Endodermal cell (in vitro differentiated cells): ENCODE results near the gene CPEB2. TPM values are rescaled to one million over a fixed set of nuclear protein-coding genes. Genes with fewer than 3 reads are reported as not detected.

Source experiments
- DNase-seq: peaks from one replicate; pipeline ENCODE4 v3.0.0-alpha.2; 2017
- H3K27ac ChIP-seq: 2 replicates; pipeline ENCODE4 v1.5.1; 2013; ENCODE audit warnings: mild to moderate bottlenecking, low read depth, low read length, moderate library complexity
- H3K27me3 ChIP-seq: 2 replicates; pipeline ENCODE4 v1.6.1; 2013; ENCODE audit warnings: mild to moderate bottlenecking, low read length, moderate library complexity; ENCODE audit not compliant: insufficient read depth, control insufficient read depth, poor library complexity, severe bottlenecking
- H3K36me3 ChIP-seq: 2 replicates; pipeline ENCODE4 v1.7.0; 2013; ENCODE audit warnings: mild to moderate bottlenecking, low read length, moderate library complexity; ENCODE audit not compliant: control insufficient read depth, insufficient read depth
- H3K4me1 ChIP-seq: one replicate; pipeline ENCODE4 v1.7.0; 2013; ENCODE audit warnings: low read length; ENCODE audit not compliant: control insufficient read depth, insufficient read depth
- H3K4me3 ChIP-seq: 2 replicates; pipeline ENCODE4 v1.5.1; 2013; ENCODE audit warnings: mild to moderate bottlenecking, low read length, moderate library complexity
- H3K9ac ChIP-seq: 2 replicates; pipeline ENCODE4 v1.6.1; 2013; ENCODE audit warnings: mild to moderate bottlenecking, low read length, moderate library complexity; ENCODE audit not compliant: poor library complexity, severe bottlenecking; ENCODE audit errors: extremely low read depth
- H3K9me3 ChIP-seq: 2 replicates; pipeline ENCODE4 v1.6.1; 2013; ENCODE audit warnings: mild to moderate bottlenecking, low read length, moderate library complexity; ENCODE audit not compliant: control insufficient read depth
- H3K27ac Mint-ChIP-seq: 2 replicates; pipeline ENCODE4 v1.8.0; 2020; ENCODE audit warnings: mixed read lengths
- H3K27me3 Mint-ChIP-seq: 2 replicates; pipeline ENCODE4 v1.8.0; 2021; ENCODE audit warnings: mild to moderate bottlenecking, mixed read lengths; ENCODE audit not compliant: insufficient read depth
- H3K36me3 Mint-ChIP-seq: 2 replicates; pipeline ENCODE4 v1.8.0; 2020; ENCODE audit warnings: low read depth, mixed read lengths
- H3K4me1 Mint-ChIP-seq: 2 replicates; pipeline ENCODE4 v1.8.0; 2020; ENCODE audit warnings: mixed read lengths
- H3K4me3 Mint-ChIP-seq: 2 replicates; pipeline ENCODE4 v1.8.0; 2020; ENCODE audit warnings: mild to moderate bottlenecking, moderate library complexity, mixed read lengths
- H3K9me3 Mint-ChIP-seq: 2 replicates; pipeline ENCODE4 v1.8.0; 2020; ENCODE audit warnings: mild to moderate bottlenecking, mixed read lengths
- CTCF ChIP-seq: fragments of 200-600 bp; sonication (generic); conservative IDR thresholded peaks from 2 replicates; pipeline ENCODE4 v1.5.0; 2021; ENCODE audit warnings: antibody characterized with exemption, mild to moderate bottlenecking
- WGBS, 2 experiments: methylation state at CpG; one replicate each; pipeline versions ENCODE4 v1.1.5 to v1.1.7; 2013; ENCODE audit warnings: missing lambda C conversion rate in 2 of 2, mixed read lengths in 1 of 2; ENCODE audit not compliant: insufficient coverage in 1 of 2, insufficient read length in 1 of 2; 5-methylcytosine and 5-hydroxymethylcytosine counted together
- total RNA-seq, 2 donors: library from RNA; stranded (reverse); fragmentation: NEBNext Ultra II Directional in 1 of 2; extraction: Animal tissue kit (Norgen Biotek cat#: 25700) in 1 of 2; gene quantifications; 2 replicates in 1 of 2; 3 replicates in 1 of 2; pipeline ENCODE4 v1.2.1, GENCODE V29; 2021

CPEB2 gene
- total RNA-seq, 2 donors from 2014 or later, result 4.8 to 8.6 TPM

GRCh38 chr4:15037923-15038541 is 35.8 kb downstream of the CPEB2 start:
- H3K9ac ChIP-seq, result no peak overlapping the region
- peaks cover 34% of the 10 kb centered on the region for H3K36me3 ChIP-seq
- no peak overlapping the region for H3K4me3 ChIP-seq
- no peaks in the 10 kb centered on the region for H3K27me3 Mint-ChIP-seq
- peaks cover 15% of the 10 kb centered on the region for H3K9me3 ChIP-seq
- peaks cover 26% of the 10 kb centered on the region for H3K36me3 Mint-ChIP-seq
- H3K27ac Mint-ChIP-seq, result no peak overlapping the region
- no peaks in the 10 kb centered on the region for H3K27me3 ChIP-seq
- no peak for TF ChIP-seq CTCF
- H3K4me3 Mint-ChIP-seq, result no peak overlapping the region
- no peak overlapping the region for H3K27ac ChIP-seq
- DNase-seq, result no peak
- no peaks in the 10 kb centered on the region for H3K4me1 Mint-ChIP-seq
- H3K4me1 ChIP-seq, result no peaks in the 10 kb centered on the region
- peaks cover 17% of the 10 kb centered on the region for H3K9me3 Mint-ChIP-seq

- H3K36me3 ChIP-seq, result peaks cover 8% of the 10 kb centered on the region
- no peaks in the 10 kb centered on the region for H3K4me1 Mint-ChIP-seq
- no peaks in the 10 kb centered on the region for H3K9me3 ChIP-seq
- no peak overlapping the region for H3K4me3 Mint-ChIP-seq
- 84% methylated on average over 3 of the region's 3 CpGs; no CpG with 5 or more reads in 1 of the 2 experiments for WGBS, 2 experiments
- H3K9me3 Mint-ChIP-seq, result no peaks in the 10 kb centered on the region
- H3K27me3 Mint-ChIP-seq, result no peaks in the 10 kb centered on the region
- H3K4me3 ChIP-seq, result no peak overlapping the region
- no peak for TF ChIP-seq CTCF
- H3K4me1 ChIP-seq, result no peaks in the 10 kb centered on the region
- peaks cover 3% of the 10 kb centered on the region for H3K36me3 Mint-ChIP-seq
- no peak overlapping the region for H3K27ac Mint-ChIP-seq
- no peak for DNase-seq
- no peak overlapping the region for H3K27ac ChIP-seq
- no peaks in the 10 kb centered on the region for H3K27me3 ChIP-seq
- no peak overlapping the region for H3K9ac ChIP-seq
Measured at GRCh38 chr4:15040916-15041463, 38.7 kb downstream of the CPEB2 start.

- WGBS, 2 experiments, result 88 to 100% methylated on average over 1 to 4 of the region's 4 CpGs
- Mint-ChIP-seq H3K36me3 (no peaks in the 10 kb centered on the region), H3K27ac (no peak overlapping the region), H3K4me1 (no peaks in the 10 kb centered on the region), H3K27me3 (no peaks in the 10 kb centered on the region), H3K4me3 (no peak overlapping the region), H3K9me3 (no peaks in the 10 kb centered on the region)
- no peak overlapping the region for H3K27ac ChIP-seq
- TF ChIP-seq CTCF, result no peak
- no peak overlapping the region for H3K9ac ChIP-seq
- no peak for DNase-seq
- H3K4me1 ChIP-seq, result no peaks in the 10 kb centered on the region
- no peaks in the 10 kb centered on the region for H3K9me3 ChIP-seq
- peaks cover 8% of the 10 kb centered on the region for H3K36me3 ChIP-seq
- no peaks in the 10 kb centered on the region for H3K27me3 ChIP-seq
- H3K4me3 ChIP-seq, result no peak overlapping the region
Measured at GRCh38 chr4:15042529-15043167, 40.4 kb downstream of the CPEB2 start.
